Tibial nerve (tissue), 4 donors: ENCODE data around the gene CDC6.

Experiments
- CTCF ChIP-seq, 5 experiments: fragments of 200-600 bp in 3 of 5; fragments of 450-650 bp in 2 of 5; sonication (generic) in 3 of 5; IDR thresholded peaks; one replicate each; pipeline ENCODE4 v1.5.1; 2016 to 2019; ENCODE audit warnings: antibody characterized with exemption in 5 of 5, mild to moderate bottlenecking in 3 of 5, moderate library complexity in 2 of 5
- EP300 ChIP-seq, 2 donors: sonication (generic); formaldehyde crosslinking; IDR thresholded peaks; one replicate each; pipeline ENCODE4 v1.6.1; 2017; ENCODE audit warnings: antibody characterized with exemption in 2 of 2, mild to moderate bottlenecking in 1 of 2

DNA sequence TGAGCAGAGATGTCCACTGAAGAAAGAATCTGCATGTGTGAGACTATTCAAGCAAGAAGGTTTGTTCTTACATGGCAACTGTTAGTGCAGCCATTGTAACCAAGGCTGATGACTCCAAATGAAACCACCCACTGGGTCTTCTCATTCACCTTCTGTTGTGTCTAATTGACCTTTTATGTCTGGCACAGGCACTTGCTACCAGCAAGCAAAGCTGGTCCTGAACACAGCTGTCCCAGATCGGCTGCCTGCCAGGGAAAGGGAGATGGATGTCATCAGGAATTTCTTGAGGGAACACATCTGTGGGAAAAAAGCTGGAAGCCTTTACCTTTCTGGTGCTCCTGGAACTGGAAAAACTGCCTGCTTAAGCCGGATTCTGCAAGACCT, 3.6 kb downstream of the CDC6 start:
- TF ChIP-seq CTCF (IDR thresholded peaks at IDR 0.05) (no peak), EP300 (IDR thresholded peaks at IDR 0.05) (no peak)
